UCSD-AML1 (cell line): Measurements from ENCODE around the gene TPRN.

Experiments
- DNase-seq: peaks from one replicate; lab custom pipeline; 2025; ENCODE audit not compliant: unreplicated experiment; lab: John Stamatoyannopoulos, UW

TPRN gene

DNA sequence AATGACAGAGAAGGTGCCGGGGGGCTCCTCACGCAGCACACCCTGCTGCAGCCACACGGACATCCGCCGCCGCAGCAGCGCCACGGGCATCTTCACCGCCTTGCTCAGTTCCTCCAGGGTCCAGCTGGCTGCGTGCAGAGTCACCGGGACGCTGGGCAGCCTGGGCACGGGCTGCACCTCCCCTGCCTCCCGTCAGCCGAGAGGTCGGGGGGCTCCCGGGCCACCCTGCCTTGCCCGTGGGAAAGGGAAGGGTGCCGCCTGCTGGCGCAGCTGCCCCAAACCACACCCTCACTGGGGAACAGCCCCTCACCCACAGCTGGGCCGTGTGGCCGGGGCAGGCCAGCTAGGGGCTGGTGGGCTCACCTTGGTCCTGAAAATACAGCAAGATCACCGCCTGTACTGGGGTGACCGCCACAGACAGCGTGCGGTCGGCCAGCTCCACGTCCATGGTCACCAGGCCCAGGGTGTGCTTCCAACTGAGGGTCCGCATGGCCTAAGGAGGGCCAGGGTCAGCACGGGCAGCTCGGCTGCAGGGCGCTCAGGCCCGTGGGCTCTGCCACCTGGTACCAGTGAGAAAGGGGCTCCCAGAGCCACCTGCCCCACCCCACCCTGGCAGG lies 25.1 kb downstream of the TPRN start:
- DNase-seq = no peak

DNA sequence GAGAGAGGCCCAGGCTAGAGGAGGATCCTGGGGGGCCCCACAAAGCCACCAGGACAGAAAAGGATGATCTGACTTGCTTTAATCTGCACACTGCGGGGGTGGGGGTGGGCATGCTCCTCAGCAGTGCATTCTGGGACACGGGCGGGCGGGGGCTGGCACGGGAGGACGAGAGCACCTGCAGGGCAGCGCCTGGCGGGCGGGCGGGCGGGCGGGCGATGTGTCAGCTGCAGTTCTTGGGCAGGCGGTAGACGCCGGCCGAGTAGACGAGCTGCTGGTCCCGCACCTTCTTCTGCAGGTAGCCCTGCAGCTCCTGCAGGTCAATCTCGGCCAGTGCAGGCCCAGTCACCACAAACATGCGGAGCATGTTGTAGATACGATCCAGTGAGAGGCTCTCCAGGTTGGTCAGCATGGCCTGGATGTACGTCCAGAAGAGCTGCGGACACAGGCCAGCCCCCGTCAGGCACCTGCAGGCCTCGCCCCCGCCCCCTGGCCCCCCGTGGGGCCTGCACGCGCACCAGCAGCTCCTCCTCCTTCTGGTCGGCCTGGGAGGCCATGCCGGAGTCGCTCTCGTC lies 25.7 kb downstream of the TPRN start:
- no peak for DNase-seq

DNA sequence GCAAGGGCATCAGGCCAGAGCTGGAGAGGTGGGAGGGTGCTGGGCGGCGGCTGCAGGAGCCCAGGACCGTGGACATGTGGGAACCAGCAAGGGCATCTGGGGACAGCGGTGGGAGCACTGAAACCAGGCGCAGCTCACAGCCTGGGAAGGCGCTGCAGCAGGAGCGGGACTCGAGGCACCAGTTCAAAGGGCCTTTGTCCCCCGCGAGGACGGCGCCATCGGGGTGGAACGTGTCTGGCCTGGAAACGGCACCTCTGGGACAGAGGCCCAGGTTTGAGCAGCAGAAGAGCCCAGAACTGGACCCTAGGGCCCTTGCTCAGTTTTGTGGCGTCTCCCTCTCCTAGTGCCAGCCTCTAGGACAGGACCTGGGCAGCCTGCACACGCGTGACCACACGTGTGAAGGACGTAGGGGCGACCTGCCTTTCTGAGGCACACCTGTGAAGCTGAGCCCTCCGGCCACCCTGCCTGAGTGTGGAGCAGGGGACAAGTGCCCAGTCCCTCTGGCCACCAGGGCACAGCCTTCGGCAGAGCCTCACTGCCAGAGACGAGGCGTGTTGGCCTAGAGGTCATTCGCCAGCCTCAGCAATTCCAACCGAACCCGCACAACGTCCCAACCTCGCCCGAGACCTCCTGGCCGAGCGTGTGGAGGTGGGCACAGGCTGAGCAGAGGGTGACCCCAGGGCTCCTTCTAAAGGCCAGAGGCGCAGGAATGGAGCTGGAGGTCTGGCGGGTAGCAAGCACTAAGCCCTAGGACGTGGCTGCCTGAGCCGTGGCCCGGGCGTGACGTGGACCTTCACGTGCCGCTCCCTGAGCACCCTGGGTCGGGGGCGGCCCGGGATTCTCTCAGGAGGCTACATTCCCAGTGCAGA lies 26.5 kb downstream of the TPRN start:
- no peak for DNase-seq

DNA sequence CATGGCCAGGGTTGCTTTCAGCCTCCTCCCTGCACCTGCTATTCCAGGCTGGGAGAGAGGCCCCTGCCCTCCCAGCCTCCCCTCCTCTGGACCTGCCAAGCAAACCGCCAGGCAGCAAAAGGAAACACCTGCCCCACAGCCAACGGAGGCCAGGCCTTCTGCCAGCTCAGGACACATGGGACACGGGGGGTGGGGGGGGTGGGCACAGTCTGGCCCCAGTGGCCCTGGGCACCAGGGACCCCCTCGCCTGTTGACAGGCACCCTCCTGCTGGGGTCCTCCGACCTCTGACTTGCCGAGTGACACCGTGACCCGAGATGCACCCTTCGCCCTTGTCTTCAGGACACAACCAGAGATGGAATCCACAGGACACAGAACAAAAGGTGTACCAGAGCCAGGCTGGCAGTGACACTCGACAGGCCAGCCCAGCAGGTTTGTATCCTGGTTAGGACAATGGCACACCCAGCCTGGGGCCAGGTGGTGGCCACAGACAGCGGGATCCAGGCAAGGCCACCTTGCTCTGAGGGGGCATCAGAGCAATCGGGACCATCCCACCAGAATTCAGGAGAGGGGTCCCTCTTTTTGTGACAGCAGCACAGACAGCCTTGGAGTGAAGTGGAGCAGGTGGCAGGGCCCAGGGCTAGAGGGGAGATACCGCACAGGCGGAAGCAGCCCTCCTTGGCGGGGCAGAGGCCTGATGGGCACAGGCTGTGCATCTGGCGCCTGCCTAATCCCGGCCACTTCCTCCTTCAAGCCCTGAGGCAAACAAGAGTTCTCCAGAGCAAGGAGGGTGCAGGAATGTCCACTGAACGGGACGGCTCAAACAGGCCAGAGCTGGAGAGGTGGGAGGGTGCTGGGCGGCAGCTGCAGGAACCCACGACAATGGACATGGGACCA lies 27.4 kb downstream of the TPRN start:
- no peak for DNase-seq

DNA sequence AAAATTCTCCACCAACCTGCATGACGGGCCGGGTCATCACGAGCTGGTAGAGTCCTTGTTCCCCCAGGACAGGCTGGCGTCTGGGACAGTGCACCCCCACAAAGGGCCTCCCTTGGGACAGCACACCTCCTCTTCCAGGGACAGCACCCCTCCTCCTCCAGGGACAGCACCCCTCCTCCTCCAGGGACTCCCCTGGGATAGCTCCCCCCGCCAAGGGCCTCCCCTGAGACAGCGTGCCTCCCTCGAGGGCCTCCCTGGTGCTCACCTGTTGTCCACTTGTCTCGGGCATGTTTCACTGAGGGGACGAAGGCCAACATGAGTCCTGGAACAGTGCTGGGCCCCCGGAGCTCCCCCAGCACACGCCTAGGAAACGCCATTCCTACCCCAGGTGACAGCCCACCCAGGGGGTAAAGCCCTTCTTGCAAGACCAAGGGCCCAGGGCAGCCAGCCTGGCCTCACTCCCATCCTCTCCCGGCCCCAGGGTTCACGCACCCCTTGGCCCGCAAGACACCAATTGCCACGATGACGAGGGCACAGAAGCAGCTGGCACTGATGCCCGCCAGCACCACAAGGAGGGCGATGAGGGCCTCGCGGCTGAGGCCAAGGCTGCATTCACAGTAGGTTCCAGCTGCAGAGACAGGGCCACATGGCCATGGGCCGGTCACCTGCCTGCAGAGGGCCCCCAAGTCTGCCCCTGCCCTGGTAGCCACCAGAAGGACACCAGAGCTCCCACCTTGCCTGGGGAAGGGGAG lies 29.2 kb downstream of the TPRN start:
- no peak for DNase-seq

DNA sequence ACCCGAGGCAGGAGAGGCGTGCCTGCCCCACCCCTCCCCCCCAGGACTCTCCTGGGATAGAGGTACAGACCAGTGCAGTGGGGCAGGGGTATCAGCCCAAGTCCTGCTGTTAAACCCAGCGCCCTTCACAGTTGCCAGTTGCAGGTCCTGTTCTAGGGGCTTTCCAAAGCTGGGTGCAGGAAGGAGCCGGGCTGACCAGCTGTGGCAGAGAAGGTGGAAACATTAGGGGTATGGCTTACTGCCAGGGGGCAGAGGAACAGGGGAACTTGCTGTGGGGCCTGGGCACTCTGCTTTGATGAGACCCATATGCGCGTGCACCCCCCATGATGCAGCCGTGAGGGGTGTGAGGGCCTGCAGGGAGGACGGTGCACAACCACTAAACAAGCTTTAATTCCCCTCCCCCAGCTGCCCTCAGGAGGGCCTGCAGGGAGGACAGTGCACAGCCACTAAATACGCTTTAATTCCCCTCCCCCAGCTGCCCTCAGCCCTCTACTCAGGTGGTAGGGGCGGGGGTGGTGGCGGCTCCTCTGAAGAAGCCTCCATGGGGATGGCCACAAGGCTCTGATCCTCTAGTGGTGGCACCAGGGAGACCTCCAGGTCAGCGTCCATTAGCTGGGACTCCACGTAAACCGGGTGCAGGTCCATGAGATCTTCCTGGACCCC lies 29.9 kb downstream of the TPRN start:
- DNase-seq = no peak

DNA sequence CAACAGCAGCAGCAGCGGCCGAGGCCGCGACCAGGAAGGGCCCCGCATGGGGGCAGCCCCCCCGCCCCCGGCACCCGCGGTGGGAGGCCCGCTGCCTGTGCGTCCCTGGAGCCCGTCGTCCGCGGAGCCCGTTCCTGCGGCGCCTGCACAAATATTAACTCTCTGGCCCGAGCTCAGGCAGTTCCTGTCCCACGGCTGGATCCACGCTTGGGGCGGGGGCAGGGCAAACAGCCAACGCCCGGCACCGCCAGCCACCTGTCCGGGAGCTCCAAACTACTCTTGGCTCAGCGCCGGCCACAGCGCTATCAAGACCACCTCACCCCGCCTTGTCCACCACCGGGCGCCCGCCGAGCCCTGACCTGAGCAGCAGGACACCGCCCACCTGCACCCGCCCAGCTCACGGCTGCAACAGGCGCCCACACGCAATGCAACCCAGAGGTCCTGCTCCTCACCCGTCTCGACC lies 30.6 kb downstream of the TPRN start, which contains the start of gene LRRC26:
Gene LRRC26, minus strand, starts transcription at position 156 of the 463 bp plus-strand sequence. Its CDS starts 108 bp downstream, at position 48.
- DNase-seq = no peak

DNA sequence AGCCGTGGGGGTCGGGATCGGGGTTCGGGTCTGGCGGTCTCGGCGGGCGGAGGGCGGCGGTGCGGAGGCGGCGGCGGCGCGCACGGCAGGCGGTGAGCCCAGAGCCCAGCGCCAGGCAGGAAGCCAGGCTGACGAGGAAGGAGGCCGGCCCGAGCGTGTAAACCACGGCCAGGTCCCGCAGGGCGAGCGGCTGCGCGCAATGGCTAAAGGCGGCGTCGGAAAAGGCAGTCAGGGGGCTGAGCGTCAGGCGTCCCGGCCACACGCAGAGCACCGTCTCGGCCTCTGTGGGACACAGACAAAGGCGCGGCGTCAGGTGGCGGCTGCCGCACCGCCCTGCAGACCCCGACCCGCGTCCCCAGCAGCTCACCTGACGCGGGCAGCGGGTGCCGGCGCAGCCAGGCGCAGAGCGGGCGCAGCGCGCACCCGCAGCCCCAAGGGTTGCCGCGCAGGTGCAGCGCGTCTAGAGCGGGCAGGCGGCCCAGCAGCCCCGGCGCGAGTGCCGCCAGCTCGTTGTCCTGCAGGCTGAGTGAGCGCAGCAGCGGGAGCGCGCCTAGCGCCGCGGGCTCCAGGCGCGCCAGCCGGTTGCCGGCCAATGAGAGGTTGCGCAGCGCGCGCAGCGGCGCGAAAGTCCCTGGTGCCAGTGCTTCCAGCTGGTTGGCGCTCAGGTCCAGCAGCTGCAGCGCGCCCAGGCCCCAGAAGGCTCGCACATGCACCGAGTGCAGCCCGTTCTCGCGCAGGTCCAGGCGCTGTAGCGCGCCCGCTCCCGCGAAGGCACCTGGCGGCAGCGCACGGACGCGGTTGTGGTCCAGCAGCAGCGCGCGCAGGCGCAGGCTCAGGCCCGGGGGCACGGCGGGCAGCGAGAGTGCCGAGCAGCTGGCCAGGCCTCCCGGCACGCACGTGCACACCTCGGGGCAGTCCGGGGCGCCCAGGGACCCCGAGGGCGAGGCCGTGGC lies 31.4 kb downstream of the TPRN start:
- peak; percentile 21 for DNase-seq

DNA sequence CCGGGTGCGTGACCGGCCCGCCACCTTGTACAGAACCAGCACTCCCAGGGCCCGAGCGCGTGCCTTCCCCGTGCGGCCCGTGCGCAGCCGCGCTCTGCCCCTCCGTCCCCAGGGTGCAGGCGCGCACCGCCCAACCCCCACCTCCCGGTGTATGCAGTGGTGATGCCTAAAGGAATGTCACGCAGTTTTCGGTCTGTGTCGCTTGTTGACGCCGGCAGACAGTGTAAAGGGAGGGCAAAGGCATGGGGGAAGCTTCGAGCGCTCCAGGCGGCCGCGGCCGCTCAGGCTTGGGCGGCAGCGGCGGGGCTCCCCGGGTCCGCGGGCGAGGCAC lies 32.0 kb downstream of the TPRN start:
- DNase-seq = no peak

DNA sequence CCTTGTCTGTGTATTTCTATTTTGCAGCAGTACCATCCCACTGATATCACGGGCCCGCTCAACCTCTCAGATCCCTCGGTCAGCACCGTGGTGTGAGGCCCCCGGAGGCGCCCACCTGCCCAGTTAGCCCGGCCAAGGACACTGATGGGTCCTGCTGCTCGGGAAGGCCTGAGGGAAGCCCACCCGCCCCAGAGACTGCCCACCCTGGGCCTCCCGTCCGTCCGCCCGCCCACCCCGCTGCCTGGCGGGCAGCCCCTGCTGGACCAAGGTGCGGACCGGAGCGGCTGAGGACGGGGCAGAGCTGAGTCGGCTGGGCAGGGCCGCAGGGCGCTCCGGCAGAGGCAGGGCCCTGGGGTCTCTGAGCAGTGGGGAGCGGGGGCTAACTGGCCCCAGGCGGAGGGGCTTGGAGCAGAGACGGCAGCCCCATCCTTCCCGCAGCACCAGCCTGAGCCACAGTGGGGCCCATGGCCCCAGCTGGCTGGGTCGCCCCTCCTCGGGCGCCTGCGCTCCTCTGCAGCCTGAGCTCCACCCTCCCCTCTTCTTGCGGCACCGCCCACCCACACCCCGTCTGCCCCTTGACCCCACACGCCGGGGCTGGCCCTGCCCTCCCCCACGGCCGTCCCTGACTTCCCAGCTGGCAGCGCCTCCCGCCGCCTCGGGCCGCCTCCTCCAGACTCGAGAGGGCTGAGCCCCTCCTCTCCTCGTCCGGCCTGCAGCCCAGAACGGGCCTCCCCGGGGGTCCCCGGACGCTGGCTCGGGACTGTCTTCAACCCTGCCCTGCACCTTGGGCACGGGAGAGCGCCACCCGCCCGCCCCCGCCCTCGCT lies 32.6 kb downstream of the TPRN start:
- no peak for DNase-seq

DNA sequence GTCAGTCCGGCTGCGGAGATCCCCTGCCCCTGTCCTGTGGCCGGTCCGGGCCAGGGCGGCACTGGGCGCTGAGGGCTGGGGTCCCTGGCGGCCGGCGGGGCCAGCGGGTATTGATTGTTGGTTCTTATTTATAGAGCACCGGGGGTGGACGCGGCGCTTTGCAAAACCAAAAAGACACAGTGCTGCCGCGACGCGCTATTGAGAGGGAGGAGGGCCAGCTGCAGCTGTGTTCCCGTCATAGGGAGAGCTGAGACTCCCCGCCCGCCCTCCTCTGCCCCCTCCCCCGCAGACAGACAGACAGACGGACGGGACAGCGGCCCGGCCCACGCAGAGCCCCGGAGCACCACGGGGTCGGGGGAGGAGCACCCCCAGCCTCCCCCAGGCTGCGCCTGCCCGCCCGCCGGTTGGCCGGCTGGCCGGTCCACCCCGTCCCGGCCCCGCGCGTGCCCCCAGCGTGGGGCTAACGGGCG lies 33.2 kb downstream of the TPRN start:
- no peak for DNase-seq

DNA sequence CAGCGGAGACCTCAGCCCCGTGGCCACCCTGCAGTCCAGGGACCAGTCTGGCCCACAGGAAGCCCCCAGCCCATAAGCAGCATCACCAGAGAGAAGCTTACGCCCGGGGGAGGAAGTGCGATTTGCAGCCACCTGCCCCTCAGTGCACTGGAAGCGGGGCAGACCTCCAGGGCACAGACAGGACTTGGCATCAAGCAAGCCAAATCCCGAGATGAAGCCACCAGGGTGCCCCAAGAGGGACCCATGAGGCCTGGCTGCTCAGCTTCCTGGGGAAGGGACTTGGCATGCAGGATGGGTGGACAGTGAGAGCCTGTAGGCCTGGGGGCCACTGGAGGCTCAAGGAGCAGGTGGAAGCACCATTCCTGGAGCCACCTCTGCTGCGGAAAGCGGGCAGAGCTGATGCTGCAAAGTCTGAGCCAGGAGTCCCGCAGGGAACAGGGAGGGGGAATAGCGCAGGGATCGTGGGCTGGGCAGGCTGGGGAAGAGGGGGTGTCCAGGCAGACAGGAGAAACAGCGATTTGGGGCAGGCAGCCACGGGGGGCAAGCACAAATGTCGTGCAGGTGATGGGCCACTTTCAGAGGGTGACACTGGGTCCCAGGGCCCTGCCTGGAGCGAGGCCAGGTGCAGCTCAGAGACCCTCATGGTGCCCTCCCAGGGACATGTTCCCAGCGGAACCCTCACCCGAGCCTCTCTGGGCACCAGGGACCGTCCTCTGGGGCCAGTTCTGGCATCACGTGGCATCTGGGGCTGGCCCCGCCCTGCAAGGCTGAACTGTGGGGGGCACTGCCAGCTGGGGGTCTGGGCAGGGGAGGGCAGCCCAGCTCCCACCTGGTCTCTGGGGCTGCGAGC lies 33.9 kb downstream of the TPRN start:
- DNase-seq = no peak

DNA sequence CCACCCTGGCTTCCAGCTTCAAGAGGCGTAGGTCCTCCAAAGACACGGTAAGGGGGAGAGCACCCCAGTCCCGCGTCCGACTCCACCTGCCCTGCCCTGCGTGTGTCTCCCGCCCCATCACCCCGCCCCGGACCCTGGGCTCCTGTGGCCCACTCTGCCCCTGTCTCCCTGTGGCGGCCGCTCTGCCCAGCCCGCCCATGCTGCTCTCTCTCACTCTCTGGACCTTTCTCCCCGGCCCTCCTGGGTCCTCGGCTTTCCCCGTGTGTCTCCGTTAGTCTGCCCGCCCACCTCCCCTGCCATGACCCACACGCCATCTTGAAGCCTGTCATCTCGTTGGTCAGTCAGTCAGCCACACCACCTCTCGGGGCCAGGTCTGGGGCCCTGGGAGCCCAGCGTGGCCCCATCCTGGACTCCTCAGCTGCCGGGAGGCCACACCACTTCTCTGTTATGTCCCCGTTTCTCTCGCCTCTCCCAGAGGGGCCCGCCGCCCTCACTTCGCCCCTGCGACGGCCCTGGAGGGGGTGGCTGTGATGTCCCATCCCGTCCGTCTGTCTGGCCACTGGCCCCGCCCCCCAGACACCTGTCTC lies 35.2 kb downstream of the TPRN start:
- DNase-seq = no peak

DNA sequence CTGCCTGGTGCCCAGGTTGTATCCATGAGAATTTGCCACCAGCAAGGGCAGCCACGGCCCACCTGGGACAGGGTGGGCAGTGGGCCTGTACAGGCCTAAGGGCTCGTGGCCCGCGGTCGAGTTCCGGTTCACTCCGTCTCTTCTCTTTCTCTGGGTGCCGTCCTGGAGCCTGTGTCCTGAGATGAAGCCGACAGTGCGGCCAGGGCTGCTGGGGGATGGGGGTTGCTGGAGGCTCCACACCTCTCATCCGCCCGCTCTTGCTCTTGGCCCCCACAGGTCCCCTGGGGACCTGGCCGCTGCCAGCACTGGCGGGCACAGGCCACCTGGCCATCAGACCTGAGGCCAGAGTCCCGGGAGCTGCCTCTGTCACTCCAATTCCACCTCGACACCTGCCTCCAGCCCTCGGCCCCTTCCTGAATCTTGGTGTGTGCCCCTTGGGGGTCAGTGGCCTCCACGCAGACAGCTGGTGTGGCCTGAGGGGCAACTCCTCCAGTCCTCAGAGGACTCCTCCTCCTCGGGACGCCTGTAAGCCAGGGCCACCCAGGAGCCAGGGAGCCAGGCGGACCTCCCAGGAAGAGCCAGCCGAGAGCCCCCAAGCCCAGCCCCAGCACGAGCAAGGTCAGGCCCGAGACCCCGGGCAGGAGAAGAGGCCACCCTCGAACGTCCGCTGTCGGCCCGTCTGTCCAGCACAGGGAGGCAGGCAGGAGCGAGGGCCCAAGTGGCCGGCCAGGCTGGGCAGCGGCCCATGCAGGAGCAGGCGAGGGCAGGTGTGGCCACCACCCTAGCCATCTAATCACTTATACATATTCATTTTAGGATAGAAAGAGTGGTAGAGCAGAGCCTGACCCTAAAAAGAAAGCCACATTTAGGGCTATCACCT lies 35.9 kb downstream of the TPRN start:
- no peak for DNase-seq

DNA sequence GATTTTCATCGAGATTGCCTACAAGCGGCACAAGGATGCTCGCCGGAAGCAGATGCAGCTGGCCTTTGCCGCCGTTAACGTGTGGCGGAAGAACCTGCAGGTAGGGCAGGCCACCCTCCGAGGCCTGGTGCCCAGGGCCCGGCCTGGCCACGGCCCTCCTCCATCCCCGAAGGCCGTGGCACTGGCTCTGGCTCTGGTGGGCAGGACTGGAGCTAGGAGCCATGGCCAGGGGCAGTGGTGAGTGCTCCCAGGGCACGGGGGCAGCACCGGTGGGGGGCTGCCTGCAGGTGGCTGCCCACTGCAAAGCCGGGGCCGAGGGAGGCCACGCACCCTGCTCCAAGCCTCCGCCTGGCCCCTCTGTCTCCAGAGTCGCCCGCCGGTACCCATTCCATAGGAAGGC lies 36.7 kb downstream of the TPRN start:
- DNase-seq = no peak

DNA sequence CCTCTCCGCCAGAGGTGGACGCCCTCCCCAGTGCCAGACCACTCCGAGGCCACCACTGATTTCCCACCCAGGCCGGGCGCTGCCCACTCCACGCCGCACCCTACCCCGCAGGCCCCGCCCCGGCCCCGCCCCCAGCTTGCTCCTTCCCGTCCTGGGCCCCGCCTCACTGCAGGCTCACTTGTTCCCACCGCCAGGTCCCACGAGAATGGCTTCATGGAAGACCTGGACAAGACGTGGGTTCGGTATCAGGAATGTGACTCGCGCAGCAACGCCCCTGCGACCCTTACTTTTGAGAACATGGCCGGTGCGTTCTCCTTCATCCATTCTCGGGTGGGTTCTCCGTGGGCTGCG lies 37.2 kb downstream of the TPRN start:
- no peak for DNase-seq
